Measurements from ENCODE around the gene NAA38. TPM values are rescaled to one million over a fixed set of nuclear protein-coding genes. Genes with fewer than 3 reads are reported as not detected.

Gene NAA38
- total RNA-seq, 6 donors from 2014 or later, result 50.0 to 111 (median 75.5) TPM

- H3K4me3 ChIP-seq, result no peak overlapping the region
- no peaks in the 10 kb centered on the region for H3K9me3 ChIP-seq
- DNase-seq (no peak), ATAC-seq (ENCODE audit: low FRiP score in 2 of 2) (no peak)
- no peaks in the 10 kb centered on the region for H3K27me3 ChIP-seq
- TF ChIP-seq, protein P1, sequence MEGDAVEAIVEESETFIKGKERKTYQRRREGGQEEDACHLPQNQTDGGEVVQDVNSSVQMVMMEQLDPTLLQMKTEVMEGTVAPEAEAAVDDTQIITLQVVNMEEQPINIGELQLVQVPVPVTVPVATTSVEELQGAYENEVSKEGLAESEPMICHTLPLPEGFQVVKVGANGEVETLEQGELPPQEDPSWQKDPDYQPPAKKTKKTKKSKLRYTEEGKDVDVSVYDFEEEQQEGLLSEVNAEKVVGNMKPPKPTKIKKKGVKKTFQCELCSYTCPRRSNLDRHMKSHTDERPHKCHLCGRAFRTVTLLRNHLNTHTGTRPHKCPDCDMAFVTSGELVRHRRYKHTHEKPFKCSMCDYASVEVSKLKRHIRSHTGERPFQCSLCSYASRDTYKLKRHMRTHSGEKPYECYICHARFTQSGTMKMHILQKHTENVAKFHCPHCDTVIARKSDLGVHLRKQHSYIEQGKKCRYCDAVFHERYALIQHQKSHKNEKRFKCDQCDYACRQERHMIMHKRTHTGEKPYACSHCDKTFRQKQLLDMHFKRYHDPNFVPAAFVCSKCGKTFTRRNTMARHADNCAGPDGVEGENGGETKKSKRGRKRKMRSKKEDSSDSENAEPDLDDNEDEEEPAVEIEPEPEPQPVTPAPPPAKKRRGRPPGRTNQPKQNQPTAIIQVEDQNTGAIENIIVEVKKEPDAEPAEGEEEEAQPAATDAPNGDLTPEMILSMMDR (IDR thresholded peaks at IDR 0.05), result no peak
- TF ChIP-seq POLR2A (IDR thresholded peaks at IDR 0.05) (no peak), EP300 (IDR thresholded peaks at IDR 0.05) (no peak), POLR2AphosphoS5 (IDR thresholded peaks at IDR 0.05) (no peak)
- H3K36me3 ChIP-seq, result no peaks in the 10 kb centered on the region
- 89 to 94% methylated on average over 8 of the region's 8 CpGs for WGBS, 2 donors
- H3K27ac ChIP-seq, result no peak overlapping the region
- H3K4me1 ChIP-seq, result peaks cover 0 to 7% (median 6%) of the 10 kb centered on the region in 4 donors
Measured at GRCh38 chr17:7830616-7831015, 26.7 kb downstream of the NAA38 start.

DNA sequence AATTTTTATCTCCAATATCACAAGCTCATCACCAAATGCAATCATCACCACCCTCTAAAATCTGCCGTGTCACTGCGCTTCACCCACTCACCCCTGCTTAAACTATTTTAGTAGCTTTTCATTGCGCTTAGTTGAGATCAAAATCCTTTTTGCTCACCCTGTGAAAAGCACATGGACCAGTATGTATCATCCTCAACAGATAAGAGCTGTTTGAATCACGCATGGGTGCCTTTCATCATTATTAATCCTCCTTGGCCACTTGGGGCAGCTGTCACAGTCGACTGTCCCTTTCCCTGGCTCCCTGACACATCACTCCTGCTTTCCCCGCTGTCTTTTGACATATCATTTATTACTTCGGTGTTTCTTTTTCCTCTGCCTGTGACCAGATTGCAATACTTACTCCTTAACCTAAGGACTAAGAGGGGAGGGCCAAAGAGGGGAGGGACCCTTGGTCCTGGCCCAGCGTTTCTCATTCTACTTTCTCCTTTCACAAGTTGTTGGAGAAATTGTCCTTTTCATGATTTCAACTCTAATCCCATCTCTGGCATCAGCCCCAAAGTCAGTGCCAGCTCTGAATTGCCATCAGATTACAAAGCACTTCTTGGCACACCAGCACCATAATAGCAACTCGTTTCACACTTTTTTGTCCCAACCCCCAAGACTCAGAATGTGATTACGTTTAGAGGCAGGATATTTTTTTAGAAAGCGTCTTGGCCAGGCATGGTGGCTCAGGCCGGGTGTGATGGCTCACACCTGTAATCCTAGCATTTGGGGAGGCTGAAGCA, 32.0 kb downstream of the NAA38 start:
- no peak for ATAC-seq (ENCODE audit: low FRiP score in 2 of 2)
- H3K4me3 ChIP-seq, result no peak overlapping the region
- H3K9me3 ChIP-seq, result no peaks in the 10 kb centered on the region
- H3K4me1 ChIP-seq, result no peaks in the 10 kb centered on the region
- H3K36me3 ChIP-seq, result no peaks in the 10 kb centered on the region
- DNase-seq, result no peak
- H3K27me3 ChIP-seq, result no peaks in the 10 kb centered on the region
- H3K27ac ChIP-seq, result no peak overlapping the region
- WGBS, 2 donors, result 41 to 45% methylated on average over 12 of the region's 12 CpGs
- TF ChIP-seq POLR2AphosphoS5 (IDR thresholded peaks at IDR 0.05), result no peak
- TF ChIP-seq, protein P1 (IDR thresholded peaks at IDR 0.05), result peak in 1 of 6 experiments; percentile 8

GRCh38 chr17:7824021-7824924, 33.1 kb downstream of the NAA38 start:
- TF ChIP-seq POLR2A (IDR thresholded peaks at IDR 0.05) (no peak), POLR2AphosphoS5 (IDR thresholded peaks at IDR 0.05) (no peak), EP300 (IDR thresholded peaks at IDR 0.05) (no peak)
- TF ChIP-seq, protein P1 (IDR thresholded peaks at IDR 0.05), result no peak
- no peak overlapping the region for H3K27ac ChIP-seq
- no peaks in the 10 kb centered on the region for H3K36me3 ChIP-seq
- ATAC-seq (ENCODE audit: low FRiP score in 2 of 2) (no peak), DNase-seq (peak in 1 of 2 donors; percentile 52)
- H3K4me1 ChIP-seq, result no peaks in the 10 kb centered on the region
- H3K4me3 ChIP-seq, result no peak overlapping the region
- no peaks in the 10 kb centered on the region for H3K27me3 ChIP-seq
- no peaks in the 10 kb centered on the region for H3K9me3 ChIP-seq
- 80 to 92% methylated on average over 8 to 9 of the region's 9 CpGs for WGBS, 2 donors

DNA sequence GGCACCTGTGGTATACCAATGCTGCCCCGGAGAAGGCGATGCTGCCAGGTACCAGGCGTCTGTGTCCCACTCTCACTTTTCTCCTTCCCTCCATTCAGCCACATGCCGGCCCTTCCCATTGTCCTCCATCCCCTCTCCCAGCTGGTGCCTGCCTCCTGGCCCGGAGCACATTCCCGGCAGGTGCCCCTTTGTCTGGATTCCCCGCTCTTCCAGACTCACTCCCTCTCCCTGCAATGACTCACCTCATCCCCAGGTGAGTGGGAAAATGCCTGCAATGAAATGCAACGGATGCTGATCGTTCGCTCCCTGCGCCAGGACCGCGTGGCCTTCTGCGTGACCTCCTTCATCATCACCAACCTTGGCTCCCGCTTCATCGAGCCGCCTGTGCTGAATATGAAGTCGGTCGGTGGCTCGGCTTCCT, 33.8 kb downstream of the NAA38 start:
- Histone ChIP-seq H3K27me3 (no peaks in the 10 kb centered on the region), H3K36me3 (no peaks in the 10 kb centered on the region), H3K4me3 (no peak overlapping the region), H3K27ac (no peak overlapping the region), H3K4me1 (no peaks in the 10 kb centered on the region), H3K9me3 (no peaks in the 10 kb centered on the region)
- DNase-seq (peak in 1 of 2 donors; percentile 53), ATAC-seq (ENCODE audit: low FRiP score in 2 of 2) (no peak)
- 89 to 90% methylated on average over 20 of the region's 20 CpGs for WGBS, 2 donors
- TF ChIP-seq EP300 (IDR thresholded peaks at IDR 0.05) (no peak), POLR2AphosphoS5 (IDR thresholded peaks at IDR 0.05) (no peak), POLR2A (IDR thresholded peaks at IDR 0.05) (no peak)
- TF ChIP-seq, protein P1 (IDR thresholded peaks at IDR 0.05), result no peak

All from upper lobe of left lung (tissue), 6 donors.